Measurements from ENCODE around the gene KLHL11.
"Not testable (repeated sequence)": the region's sequence is repeated elsewhere in the genome, so short reads cannot be mapped to it uniquely, and the experiment has no call there.

Gene KLHL11

GRCh38 chr17:41888332-41888965 is 23.2 kb upstream of the KLHL11 start:
- DNase-seq, result no peak

GRCh38 chr17:41885733-41886132 is 20.5 kb upstream of the KLHL11 start:
- no peak for DNase-seq

GRCh38 chr17:41882756-41883155 is 17.5 kb upstream of the KLHL11 start:
- DNase-seq, result no peak

GRCh38 chr17:41880130-41880529 is 14.9 kb upstream of the KLHL11 start:
- no peak for DNase-seq

GRCh38 chr17:41874293-41874670 is 9.1 kb upstream of the KLHL11 start:
- not testable (repeated sequence) for DNase-seq

- DNase-seq, result no peak
These were observed 8.5 kb upstream of the KLHL11 start for GRCh38 chr17:41873559-41874292.

- DNase-seq, result no peak
These were observed 6.6 kb upstream of the KLHL11 start for GRCh38 chr17:41871789-41872188.

GRCh38 chr17:41870627-41871026 is 5.4 kb upstream of the KLHL11 start:
- no peak for DNase-seq

GRCh38 chr17:41870097-41870496 is 4.9 kb upstream of the KLHL11 start:
- no peak for DNase-seq

GRCh38 chr17:41869426-41869825 is 4.2 kb upstream of the KLHL11 start:
- no peak for DNase-seq

GRCh38 chr17:41868568-41868967 is 3.3 kb upstream of the KLHL11 start:
- DNase-seq, result no peak

GRCh38 chr17:41865596-41865893 is 322 bp upstream of the KLHL11 start:
- no peak for DNase-seq

- no peak for DNase-seq
These were observed 756 bp downstream of the KLHL11 start for GRCh38 chr17:41864498-41864835.

GRCh38 chr17:41863074-41863848 is 2.0 kb downstream of the KLHL11 start:
- peak; percentile 21 for DNase-seq

- no peak for DNase-seq
These were observed 4.8 kb downstream of the KLHL11 start for GRCh38 chr17:41860254-41860931.

- not testable (repeated sequence) for DNase-seq
These were observed 13.8 kb downstream of the KLHL11 start for GRCh38 chr17:41851382-41851781.

GRCh38 chr17:41849251-41849990 is 15.8 kb downstream of the KLHL11 start:
- DNase-seq, result no peak

GRCh38 chr17:41848788-41849187 is 16.4 kb downstream of the KLHL11 start:
- no peak for DNase-seq

GRCh38 chr17:41844971-41845370 is 20.3 kb downstream of the KLHL11 start:
- no peak for DNase-seq

GRCh38 chr17:41840781-41841180 is 24.4 kb downstream of the KLHL11 start:
- not testable (repeated sequence) for DNase-seq

- not testable (repeated sequence) for DNase-seq
These were observed 25.8 kb downstream of the KLHL11 start for GRCh38 chr17:41839448-41839847.

- DNase-seq, result no peak
These were observed 27.3 kb downstream of the KLHL11 start, which contains the start of gene KLHL10 for GRCh38 chr17:41837761-41838538. Gene KLHL10 (plus strand): TSS chr17:41837825. CDS start chr17:41837933, 108 bp downstream.
